H1 (cell line): ENCODE measurements around the gene PRKN. TPM values are rescaled to one million over a fixed set of nuclear protein-coding genes. Genes with fewer than 3 reads are reported as not detected.

Experiments
- CREB1 ChIP-seq: IDR thresholded peaks from 2 replicates; pipeline ENCODE4 v1.6.1; 2012; ENCODE audit warnings: inconsistent platforms
- JUN ChIP-seq: IDR thresholded peaks from 2 replicates; pipeline ENCODE4 v1.6.1; 2011; ENCODE audit warnings: low read depth, mild to moderate bottlenecking, improper control_type of control experiment, low read length
- NANOG ChIP-seq: IDR thresholded peaks from 2 replicates; pipeline ENCODE4 v1.6.1; 2011; ENCODE audit warnings: low read length, low read depth, mild to moderate bottlenecking, inconsistent platforms; ENCODE audit not compliant: insufficient read depth, poor library complexity, severe bottlenecking
- NRF1 ChIP-seq: IDR thresholded peaks from 2 replicates; pipeline ENCODE4 v1.6.1; 2011; ENCODE audit warnings: mild to moderate bottlenecking, low read depth, low read length, improper control_type of control experiment
- POLR2A ChIP-seq, 2 experiments: IDR thresholded peaks; 1 replicate in 1 of 2; 2 replicates in 1 of 2; pipeline ENCODE4 v1.6.1; 2011; ENCODE audit warnings: low read depth in 2 of 2, low read length in 2 of 2, mild to moderate bottlenecking in 2 of 2; ENCODE audit errors: control extremely low read depth in 1 of 2
- SIX5 ChIP-seq: IDR thresholded peaks from 2 replicates; pipeline ENCODE4 v1.6.1; 2011; ENCODE audit warnings: mild to moderate bottlenecking, low read depth, low read length
- SUZ12 ChIP-seq: fragments of 200-600 bp; sonication (generic); IDR thresholded peaks from 2 replicates; pipeline ENCODE4 v1.6.1; 2012; ENCODE audit warnings: mild to moderate bottlenecking, inconsistent platforms, low read length, moderate library complexity, mixed read lengths
- polyA plus RNA-seq, 7 experiments: library from polyadenylated mRNA; depleted of rRNA in 3 of 7; stranded (reverse) in 5 of 7; unstranded in 2 of 7; fragments of >200 nt in 5 of 7; fragments of 200-250 nt in 2 of 7; gene quantifications; 1 replicate in 5 of 7; 2 replicates in 1 of 7; 4 replicates in 1 of 7; pipeline versions ENCODE4 v1.2.1 to v1.2.3, GENCODE V29; 2011 to 2013; ENCODE audit warnings: missing spikeins in 2 of 7, mixed read lengths in 2 of 7
- total RNA-seq: library from RNA; stranded (reverse); fragmentation: NEBNext Ultra II Directional; extraction: Animal tissue kit (Norgen Biotek cat#: 25700); gene quantifications from 2 replicates; pipeline ENCODE4 v1.2.1, GENCODE V29; 2021
- TF ChIP-seq, protein P1 (sequence below), 3 experiments: IDR thresholded peaks; 1 replicate in 2 of 3; 2 replicates in 1 of 3; pipeline versions ENCODE4 v1.5.1 to v1.6.1; 2011; ENCODE audit warnings: low read length in 3 of 3, mild to moderate bottlenecking in 3 of 3, inconsistent platforms in 2 of 3, low read depth in 1 of 3, moderate library complexity in 1 of 3; ENCODE audit not compliant: insufficient read depth in 1 of 3; ENCODE audit errors: control extremely low read depth in 1 of 3

PRKN gene
- total and polyA plus RNA-seq, 2 of the 8 experiments (the other 6 are each of a cell fraction or from before 2014, with no cell fraction given), result 0.13 to 0.29 TPM

DNA sequence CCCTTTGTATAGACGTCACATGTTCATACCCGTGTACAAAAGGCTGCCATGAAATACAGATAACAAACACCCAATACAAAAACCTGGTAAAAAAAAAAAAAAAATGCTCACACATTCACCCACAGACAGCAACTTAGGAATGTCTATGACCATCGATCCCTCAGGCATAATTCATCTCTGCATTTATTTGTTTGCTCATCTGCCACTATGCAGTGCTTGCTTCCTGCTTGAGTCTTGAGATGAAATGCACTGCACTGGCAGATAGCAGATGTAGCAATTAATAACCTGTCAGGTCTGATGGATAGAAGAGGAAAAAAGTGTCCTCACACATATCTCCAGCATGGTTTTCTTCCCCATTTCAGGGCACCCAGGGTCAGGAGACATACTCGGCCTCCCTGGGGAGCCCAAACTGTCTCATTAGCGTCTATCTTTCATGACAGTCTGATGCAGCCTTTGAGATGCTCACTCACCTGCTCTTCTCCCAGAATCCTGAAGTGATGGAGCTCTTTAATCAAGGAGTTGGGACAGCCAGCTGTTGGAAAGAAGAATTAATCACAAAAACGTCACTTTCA is 1158.6 kb downstream of the PRKN start (continued):
- TF ChIP-seq, protein P1, sequence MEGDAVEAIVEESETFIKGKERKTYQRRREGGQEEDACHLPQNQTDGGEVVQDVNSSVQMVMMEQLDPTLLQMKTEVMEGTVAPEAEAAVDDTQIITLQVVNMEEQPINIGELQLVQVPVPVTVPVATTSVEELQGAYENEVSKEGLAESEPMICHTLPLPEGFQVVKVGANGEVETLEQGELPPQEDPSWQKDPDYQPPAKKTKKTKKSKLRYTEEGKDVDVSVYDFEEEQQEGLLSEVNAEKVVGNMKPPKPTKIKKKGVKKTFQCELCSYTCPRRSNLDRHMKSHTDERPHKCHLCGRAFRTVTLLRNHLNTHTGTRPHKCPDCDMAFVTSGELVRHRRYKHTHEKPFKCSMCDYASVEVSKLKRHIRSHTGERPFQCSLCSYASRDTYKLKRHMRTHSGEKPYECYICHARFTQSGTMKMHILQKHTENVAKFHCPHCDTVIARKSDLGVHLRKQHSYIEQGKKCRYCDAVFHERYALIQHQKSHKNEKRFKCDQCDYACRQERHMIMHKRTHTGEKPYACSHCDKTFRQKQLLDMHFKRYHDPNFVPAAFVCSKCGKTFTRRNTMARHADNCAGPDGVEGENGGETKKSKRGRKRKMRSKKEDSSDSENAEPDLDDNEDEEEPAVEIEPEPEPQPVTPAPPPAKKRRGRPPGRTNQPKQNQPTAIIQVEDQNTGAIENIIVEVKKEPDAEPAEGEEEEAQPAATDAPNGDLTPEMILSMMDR (IDR thresholded peaks at IDR 0.05; ENCODE audit: control extremely low read depth in 1 of 3, insufficient read depth in 1 of 3, low read depth in 1 of 3, low read length in 3 of 3), result no peak
- TF ChIP-seq SIX5 (no peak), NRF1 (no peak), POLR2A (IDR thresholded peaks at IDR 0.05; ENCODE audit: control extremely low read depth in 1 of 2, low read depth in 2 of 2, low read length in 2 of 2) (no peak), SUZ12 (no peak), NANOG (no peak), CREB1 (no peak), JUN (no peak)
